GM20000 (cell line): ENCODE results near the gene TLL2.

Experiments
- DNase-seq: peaks from one replicate; pipeline ENCODE4 v3.0.0; 2012; ENCODE audit warnings: low spot score
- CTCF ChIP-seq: IDR thresholded peaks from 2 replicates; pipeline ENCODE4 v1.5.1; 2012; ENCODE audit warnings: mild to moderate bottlenecking, control low read depth; ENCODE audit errors: extremely low read depth, missing control alignments

Gene TLL2

GRCh38 chr10:96389785-96390184, 123.9 kb downstream of the TLL2 start:
- no peak for TF ChIP-seq CTCF
- no peak for DNase-seq

- DNase-seq, result no peak
- TF ChIP-seq CTCF, result no peak
Observed at GRCh38 chr10:96387601-96388000, 126.1 kb downstream of the TLL2 start.

DNA sequence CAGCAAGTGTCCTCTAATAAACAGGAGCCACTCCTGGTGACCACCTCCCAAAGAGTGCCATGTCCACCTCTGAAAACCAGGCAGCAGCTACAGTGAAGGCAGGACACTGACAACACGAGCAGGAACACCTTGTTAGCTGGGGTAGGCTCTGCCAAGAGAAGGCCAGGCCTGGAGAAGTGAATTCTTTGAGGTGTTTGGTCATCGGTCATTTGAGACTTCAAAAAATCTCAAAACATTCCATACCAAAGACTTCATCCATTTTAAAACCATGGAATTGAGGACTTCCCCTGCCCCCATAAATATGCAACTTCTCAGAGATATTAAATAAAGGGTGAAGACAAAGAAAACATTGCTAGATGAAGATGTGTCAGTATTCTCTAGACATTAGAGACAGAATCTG, 126.6 kb downstream of the TLL2 start:
- no peak for DNase-seq
- no peak for TF ChIP-seq CTCF

DNA sequence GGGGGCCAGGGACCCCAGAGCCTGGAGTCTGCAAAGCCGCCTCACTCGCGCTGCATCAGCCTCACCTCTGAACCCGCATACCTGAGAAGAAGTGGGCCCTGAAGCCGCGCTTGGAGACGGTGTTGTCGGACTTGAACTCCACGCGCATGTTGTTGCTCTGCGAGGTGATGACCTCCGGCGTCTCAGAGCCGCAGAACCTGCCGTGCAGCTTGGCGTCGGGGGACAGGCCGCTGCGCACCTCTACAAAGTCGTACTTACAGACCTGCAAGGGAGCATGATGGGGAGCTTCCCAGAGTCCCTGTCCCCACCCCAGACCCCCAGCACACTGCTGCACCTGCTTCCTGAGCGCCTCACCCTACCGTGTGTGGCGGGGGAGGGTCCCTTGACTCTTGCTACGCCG, 129.2 kb downstream of the TLL2 start:
- TF ChIP-seq CTCF, result no peak
- no peak for DNase-seq

GRCh38 chr10:96380821-96381220, 132.9 kb downstream of the TLL2 start:
- DNase-seq, result no peak
- TF ChIP-seq CTCF, result no peak

GRCh38 chr10:96379758-96380157, 134.0 kb downstream of the TLL2 start:
- no peak for TF ChIP-seq CTCF
- no peak for DNase-seq

DNA sequence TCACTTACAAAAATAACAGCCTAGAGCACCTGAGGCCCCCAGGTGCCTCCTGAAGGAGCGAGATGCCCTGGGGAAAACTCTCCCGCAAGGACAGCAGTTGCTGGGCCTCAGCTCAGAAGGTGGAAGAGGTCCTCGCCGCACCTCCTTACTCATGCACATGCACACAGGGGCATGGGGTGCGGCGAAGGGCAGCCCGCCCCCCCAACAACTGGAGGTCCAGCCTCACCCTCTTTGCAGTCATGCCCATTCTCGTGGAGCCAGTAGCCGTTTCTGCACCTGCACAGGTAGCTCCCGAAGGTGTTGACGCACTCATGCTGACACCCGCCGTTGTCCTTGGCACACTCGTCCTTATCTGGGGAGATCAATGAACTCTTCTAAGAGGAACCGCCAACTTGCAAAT, 135.0 kb downstream of the TLL2 start:
- TF ChIP-seq CTCF, result no peak
- no peak for DNase-seq
